SK-N-DZ (cell line): ENCODE results near the gene CCNH.

Source experiments
- DNase-seq: peaks from one replicate; pipeline ENCODE4 v3.0.0-alpha.2; 2015; ENCODE audit warnings: low spot score
- small RNA-seq, 2 experiments: library from RNA; depleted of rRNA; stranded (forward); fragments of <200 nt; gene quantifications; one replicate each; pipeline ENCODE3, GENCODE V24; 2014

CCNH gene

DNA sequence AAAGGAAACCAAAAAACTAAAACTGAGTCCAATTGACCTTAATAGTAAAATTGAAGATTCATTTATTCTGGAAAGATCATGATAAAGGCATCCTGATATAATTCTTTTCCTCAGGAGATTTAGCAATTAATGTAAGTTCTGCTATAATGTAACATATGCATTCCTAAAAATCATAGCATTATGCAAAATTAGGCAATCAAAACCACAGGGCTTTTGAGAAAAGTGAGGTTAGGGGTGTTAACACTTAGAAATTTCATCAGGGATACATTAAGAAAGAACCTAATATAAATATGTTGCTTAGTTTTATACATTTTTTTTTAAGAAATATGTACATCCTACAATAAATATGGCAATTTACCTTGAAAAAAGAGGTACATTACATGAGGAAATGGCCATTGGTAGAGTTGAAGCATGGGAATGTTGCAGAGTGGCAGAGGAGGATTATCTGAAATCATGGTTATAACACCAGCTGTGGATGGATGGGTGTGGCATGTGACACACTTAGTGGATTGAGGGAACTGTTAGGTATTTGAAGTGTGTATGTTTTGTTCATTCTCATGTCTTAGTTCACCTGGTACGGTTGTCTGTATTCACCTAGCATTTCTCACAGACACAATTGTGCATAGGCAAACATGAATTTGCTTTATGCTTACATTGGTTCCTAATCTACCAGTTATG lies 51.1 kb downstream of the CCNH start:
- no peak for DNase-seq

DNA sequence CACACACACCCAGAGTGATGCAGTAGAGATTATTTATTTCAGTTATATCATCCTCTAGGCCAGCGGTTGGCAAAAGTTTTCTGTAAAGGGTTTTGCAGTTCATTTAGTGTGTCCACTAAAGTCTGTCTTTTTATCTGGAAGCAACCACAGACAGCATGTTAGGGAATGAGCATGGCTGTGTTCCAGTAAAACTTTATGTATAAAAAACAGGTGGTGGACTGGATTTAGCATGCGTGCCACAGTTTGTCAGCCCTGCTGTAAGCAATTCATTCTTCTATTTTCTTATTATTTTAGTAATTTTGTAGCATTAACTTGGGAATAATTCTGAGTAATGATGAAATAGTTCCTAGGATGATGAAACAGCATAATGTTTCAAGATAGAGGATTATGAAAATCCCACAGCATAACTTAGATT lies 51.7 kb downstream of the CCNH start:
- no peak for DNase-seq

- DNase-seq, result no peak
Measured at GRCh38 chr5:87360132-87360531, 52.6 kb downstream of the CCNH start.

GRCh38 chr5:87359106-87359505 lies 53.6 kb downstream of the CCNH start:
- no peak for DNase-seq

GRCh38 chr5:87354496-87354895 lies 58.2 kb downstream of the CCNH start:
- DNase-seq, result no peak

GRCh38 chr5:87347841-87348240 lies 64.9 kb downstream of the CCNH start:
- no peak for DNase-seq

DNA sequence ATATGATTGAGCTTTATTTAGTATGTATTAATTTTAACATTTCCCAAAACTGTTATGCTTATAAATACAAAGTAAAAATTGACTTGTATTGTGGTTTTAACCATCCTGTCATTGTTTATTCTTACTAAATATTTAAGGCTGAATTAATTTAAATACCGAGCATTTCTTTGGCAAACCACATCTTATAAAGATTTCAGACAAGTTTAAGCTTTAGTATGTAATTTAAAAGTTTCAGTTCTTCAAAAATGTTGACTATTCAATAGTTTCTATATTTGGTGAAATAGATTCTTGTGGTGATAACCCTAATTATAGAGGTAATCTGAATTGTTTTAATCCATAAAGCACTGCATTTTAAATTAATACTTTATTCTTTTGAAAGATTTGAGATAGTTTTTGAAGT lies 65.5 kb downstream of the CCNH start:
- no peak for DNase-seq

Small RNA genes lying within 50 kb of the gene (small RNA-seq; reads per million reads assigned to genes)
- gene RNU6-727P, result 0 to 0.04 reads per million in 2 experiments
